Left kidney (tissue), 2 donors: ENCODE measurements around the gene N4BP2L1. TPM values are rescaled to one million over a fixed set of nuclear protein-coding genes. Genes with fewer than 3 reads are reported as not detected.
"Not testable (repeated sequence)": the region's sequence is repeated elsewhere in the genome, so short reads cannot be mapped to it uniquely, and the experiment has no call there.

Experiments used
- DNase-seq: peaks from one replicate; pipeline ENCODE4 v3.0.0-alpha.2; 2013
- polyA plus RNA-seq: library from polyadenylated mRNA; unstranded; fragments of 120-200 nt; gene quantifications from one replicate; pipeline ENCODE4 v1.2.1, GENCODE V29; 2013; ENCODE audit not compliant: insufficient read length

Gene N4BP2L1
- polyA plus RNA-seq, 1 donor = 29.9 TPM

GRCh38 chr13:32391101-32391619 lies 36.8 kb downstream of the N4BP2L1 start:
- DNase-seq = no peak

GRCh38 chr13:32390484-32390883 lies 37.4 kb downstream of the N4BP2L1 start:
- no peak for DNase-seq

GRCh38 chr13:32390048-32390447 lies 37.9 kb downstream of the N4BP2L1 start:
- no peak for DNase-seq

- no peak for DNase-seq
Measured at GRCh38 chr13:32385410-32385809, 42.5 kb downstream of the N4BP2L1 start.

DNA sequence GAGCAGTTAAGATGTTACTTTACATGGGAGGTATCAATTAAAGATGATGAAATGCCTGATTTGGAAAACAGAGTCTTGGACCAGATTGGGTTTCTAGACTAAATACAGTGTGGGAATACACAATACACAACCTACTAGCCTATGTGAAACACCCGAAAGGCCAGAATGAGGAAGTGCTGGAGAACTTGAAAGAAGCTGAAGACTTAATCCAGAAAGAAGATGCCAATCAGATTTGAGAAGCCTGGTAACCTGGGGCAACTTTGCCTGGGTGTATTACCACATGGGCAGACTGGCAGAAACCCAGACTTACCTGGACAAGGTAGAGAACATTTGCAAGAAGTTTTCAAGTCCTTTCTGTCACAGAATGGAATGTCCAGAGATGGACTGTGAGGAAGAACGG lies 43.2 kb downstream of the N4BP2L1 start:
- no peak for DNase-seq

GRCh38 chr13:32383836-32384618 lies 43.9 kb downstream of the N4BP2L1 start:
- no peak for DNase-seq

DNA sequence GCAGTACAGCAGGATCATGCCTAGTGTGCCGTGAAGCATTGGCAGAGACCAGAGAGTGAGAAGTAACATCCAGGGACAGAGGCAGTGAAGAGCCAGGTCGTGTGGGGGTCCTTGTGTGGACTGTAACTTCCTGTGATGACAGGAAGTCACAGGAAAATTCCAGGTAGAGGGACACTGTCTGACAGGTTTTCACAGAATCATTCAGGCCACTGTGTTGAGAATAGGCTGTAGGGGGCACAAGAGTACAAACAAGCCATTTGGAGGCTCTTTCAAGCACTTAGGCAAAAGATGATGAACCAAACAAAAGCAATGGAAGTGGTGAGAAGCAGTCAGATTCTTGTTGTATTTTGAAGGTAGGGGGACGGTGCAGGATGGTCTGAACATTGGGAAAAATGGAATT lies 46.4 kb downstream of the N4BP2L1 start:
- peak; percentile 26 for DNase-seq

- DNase-seq = no peak
Measured at GRCh38 chr13:32378012-32378411, 49.9 kb downstream of the N4BP2L1 start.

DNA sequence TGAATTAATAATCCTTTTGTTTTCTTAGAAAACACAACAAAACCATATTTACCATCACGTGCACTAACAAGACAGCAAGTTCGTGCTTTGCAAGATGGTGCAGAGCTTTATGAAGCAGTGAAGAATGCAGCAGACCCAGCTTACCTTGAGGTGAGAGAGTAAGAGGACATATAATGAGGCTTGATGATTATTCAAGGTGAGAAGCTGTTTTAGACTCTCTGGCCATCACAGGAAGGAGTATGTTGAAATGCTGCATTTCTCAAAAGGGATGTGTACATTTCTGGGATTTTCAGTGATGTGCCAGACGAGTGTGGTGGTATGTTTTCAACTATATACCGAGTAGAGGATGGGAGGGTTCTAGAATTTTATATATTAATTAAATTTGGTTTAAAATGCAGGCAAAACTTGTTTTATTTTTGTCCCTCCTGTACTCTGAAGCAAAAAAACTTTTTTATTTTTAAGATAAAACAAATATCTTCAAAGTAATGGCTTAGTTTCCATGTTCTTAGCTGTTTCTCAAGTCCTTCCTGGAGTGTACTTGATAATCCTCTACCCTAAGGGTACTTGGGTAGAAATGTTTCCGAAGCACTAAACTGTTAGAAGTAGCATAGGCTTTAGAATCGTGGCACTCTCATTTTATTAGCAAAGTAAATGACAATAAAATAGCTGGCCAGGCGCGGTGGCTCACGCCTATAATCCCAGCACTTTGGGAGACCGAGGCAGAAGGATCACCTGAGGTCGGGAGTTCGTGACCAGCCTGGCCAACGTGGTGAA lies 51.1 kb downstream of the N4BP2L1 start:
- no peak for DNase-seq

GRCh38 chr13:32370805-32371204 lies 57.1 kb downstream of the N4BP2L1 start:
- no peak for DNase-seq

- no peak for DNase-seq
Measured at GRCh38 chr13:32362574-32362973, 65.4 kb downstream of the N4BP2L1 start.

DNA sequence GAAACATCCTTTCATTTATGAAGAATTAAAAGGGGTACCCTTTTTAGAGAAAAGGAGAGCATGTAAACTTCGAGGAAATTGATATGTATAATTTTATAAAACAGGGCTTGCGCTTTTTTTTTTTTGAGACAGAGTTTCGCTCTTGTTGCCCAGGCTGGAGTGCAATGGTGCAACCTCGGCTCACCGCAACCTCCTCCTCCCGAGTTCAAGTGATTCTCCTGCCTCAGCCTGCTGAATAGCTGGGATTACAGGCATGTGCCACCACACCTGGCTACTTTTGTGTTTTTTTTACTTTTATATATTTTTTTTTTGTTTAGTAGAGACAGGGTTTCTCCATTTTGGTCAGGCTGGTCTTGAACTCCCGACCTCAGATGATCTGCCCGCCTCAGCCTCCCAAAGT lies 72.0 kb downstream of the N4BP2L1 start:
- DNase-seq = not testable (repeated sequence)

DNA sequence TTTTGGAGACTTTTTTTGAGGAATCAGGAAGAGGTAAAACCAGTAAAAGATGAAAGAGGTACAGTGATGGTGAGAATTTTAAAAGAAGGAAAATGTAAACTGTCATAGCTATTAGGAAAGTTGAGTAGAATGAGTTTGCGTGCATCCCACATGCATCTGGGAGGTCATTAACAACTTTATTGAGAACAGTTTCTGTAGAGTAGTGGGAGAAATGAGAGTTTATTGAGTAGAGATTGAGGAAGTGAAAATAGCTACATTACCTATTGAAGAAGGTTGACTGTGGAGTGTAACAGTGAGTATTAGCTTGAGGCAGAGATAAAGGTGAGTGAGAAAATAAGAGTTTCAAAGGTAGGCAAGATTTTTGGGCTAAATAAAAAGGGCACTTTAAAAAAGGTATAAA lies 73.9 kb downstream of the N4BP2L1 start:
- no peak for DNase-seq

GRCh38 chr13:32350839-32351441 lies 77.0 kb downstream of the N4BP2L1 start:
- not testable (repeated sequence) for DNase-seq

Other genes starting within 250 kb of the N4BP2L1 start
- not detected for gene ZAR1L, start 112.8 kb downstream of the N4BP2L1 start, polyA plus RNA-seq
- gene BRCA2, start 112.6 kb downstream of the N4BP2L1 start, polyA plus RNA-seq = 17.6 TPM
- gene N4BP2L2, start 110.7 kb upstream of the N4BP2L1 start, polyA plus RNA-seq = 274 TPM
- gene PDS5B, start 158.3 kb upstream of the N4BP2L1 start, polyA plus RNA-seq = 77.8 TPM